NCI-H128 (cell line): ENCODE results near the gene ALDOA.
"Not testable (repeated sequence)": the region's sequence is repeated elsewhere in the genome, so short reads cannot be mapped to it uniquely, and the experiment has no call there.

Experiments used
- DNase-seq: peaks from one replicate; lab custom pipeline; 2025; ENCODE audit not compliant: unreplicated experiment; lab: John Stamatoyannopoulos, UW

ALDOA gene

DNA sequence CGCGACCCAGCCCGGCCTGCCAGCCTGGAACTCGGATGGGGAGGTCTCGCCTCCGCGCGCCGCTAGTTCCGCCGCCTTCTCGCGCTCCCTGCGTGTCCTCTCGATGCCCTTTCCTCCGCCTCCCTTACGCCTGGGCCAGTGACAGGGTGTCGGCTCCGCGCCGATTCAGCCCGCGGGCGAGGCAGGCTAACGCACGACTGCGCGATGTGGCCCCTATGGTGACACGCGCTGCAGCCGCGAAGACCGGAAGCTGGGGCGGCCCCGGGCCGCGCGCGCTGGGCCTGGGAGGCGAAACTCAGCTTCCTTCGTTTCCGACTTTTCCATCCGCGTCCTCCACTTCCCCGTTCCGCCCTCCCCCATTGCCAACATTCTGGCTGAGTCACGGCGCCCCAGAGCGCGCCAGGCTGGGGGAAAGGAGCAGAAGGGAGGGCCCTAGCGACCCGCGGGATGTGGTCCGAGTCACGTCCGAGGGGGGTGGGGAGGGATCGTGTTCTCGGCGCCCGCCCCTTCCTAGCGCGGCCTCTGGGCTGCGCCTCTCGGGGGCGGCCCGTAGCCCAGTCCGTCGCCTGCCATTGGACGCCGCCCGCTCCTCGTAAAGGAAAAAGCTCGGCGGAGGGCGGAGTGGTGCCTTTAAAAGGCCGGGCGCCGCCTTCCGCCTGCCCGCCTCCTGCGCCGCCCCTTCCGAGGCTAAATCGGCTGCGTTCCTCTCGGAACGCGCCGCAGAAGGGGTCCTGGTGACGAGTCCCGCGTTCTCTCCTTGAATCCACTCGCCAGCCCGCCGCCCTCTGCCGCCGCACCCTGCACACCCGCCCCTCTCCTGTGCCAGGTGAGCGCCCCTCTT, at the start of gene ALDOA:
TSS of gene ALDOA (plus strand) at position 659 of the 841 bp plus-strand sequence. CDS start 1,138 bp downstream, outside the sequence.
- peak; percentile 87 for DNase-seq

DNA sequence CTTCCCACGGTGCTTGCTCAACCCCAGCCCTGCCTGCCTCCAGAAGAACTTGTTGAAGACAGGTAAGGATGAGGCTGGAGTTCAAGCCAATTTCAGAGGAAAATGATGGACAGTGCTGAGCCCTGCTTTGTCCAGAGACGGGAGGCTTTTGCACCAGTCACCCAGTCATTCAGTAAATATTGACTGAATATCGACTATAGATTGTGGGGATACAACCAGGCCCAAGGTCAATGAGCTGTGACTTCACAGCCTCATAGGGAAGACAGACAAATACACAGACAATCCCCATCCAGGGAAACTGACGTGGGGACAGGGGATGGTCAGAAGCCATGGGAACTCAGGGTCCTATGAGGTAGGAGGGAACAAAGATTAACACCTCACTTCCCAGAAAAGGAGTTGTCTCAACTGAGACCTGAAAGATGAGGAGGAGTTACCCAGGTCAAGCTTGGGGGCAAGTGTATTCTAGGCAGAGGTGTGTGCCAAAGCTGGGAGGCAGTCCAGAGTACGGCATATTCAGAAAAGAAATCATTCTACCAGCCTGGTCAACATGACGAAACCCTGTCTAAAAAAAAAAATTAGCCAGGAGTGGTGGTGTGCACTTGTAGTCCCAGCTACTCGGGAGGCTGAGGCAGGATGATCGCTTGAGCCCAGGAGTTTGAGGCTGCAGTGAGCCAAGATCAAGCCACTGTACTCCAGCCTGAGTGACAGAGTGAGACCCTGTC, 48.8 kb upstream of the ALDOA start:
- DNase-seq: no peak

DNA sequence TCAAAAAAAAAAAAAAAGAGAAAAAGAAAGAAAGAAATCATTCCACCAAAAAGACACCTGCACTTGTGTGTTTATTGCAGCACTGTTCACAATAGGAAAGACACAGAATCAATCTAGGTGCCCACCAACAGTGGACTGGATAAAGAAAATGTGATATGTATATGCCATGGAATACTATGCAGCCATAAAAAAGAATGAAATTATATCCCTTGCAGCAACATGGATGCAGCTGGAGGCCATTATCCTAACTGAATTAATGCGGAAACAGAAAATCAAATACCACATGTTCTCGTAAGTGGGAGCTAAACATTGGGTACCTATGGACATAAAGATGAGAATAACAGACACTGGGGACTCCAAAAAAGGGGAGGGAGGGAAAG, 48.3 kb upstream of the ALDOA start:
- DNase-seq: no peak

DNA sequence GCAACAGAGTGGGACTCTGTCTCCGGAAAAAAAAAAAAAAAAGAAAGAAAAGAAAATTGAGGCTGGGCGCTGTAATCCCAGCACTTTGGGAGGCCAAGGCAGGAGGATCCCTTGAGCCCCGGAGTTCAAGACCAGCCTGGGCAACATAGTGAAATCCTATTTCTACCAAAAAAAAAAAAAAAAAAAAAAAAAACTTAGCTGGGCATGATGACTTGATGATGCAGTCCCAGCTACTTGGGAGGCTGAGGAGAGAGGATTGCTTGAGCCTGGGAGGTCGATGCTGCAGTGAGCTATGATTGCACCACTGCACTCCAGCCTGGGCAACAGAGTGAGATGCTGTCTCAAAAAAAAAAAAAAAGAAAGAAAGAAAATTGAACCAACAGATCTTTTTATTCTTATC, 47.6 kb upstream of the ALDOA start:
- not testable (repeated sequence) for DNase-seq

DNA sequence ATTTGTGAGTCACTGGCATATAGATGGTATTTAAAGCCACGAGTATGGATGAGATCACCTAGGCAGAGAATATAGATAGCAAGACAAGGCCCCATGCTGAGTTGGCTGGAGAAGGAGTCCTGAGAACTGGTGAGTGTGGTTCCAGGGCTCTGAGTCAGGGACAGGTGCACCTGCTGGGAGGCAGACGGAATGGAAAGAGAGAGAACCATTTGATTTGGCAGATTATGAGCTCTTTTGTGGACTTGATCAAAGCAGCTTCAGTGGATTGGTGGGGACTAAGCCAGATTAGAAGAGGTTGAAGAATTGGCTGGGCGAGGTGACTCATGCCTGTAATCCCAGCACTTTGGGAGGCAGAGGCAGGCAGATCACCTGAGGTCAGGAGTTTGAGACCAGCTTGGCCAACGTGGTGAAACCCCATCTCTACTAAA, 46.8 kb upstream of the ALDOA start:
- DNase-seq: no peak

DNA sequence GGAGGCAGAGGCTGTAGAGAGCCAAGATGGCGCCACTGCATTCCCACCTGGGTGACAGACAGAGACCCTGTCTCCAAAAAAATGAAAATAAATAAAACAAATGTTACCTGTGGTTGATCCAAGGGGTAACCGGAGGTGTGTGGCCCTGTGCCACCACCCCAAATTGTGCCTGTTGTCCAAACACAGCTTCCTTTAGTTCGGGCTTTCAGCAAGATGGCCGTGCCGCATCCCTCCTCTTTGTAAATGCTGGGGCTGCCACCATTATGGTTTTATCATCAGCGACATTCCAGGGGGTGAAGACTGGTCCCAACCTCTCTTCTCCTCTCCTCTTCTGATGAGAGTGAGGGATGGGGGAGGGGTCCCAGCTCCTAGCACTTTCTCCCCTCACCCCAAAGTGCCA, 42.7 kb upstream of the ALDOA start, which contains the start of gene C16orf92:
TSS of gene C16orf92 (plus strand) at position 312 of the 400 bp plus-strand sequence. CDS start 143 bp downstream, outside the sequence.
- no peak for DNase-seq

DNA sequence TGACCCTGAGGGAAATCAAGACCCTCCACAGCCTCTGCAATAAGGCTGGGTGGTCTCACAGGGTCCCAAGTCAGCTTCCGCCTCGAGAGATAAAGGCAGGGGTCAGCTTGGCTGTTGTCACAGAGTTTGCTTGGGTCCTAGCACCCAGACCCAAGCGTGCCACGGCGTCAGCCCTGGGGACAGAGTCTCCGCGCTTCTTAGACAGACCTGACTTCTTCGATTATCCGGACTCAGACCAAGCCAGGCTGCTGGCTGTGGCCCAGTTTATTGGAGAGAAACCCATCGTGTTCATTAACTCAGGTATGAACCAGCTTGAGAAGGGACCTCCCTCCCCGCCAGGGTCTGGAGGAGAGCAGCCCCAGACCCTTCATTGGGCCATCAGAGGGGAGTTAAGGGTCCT, 42.0 kb upstream of the ALDOA start:
- DNase-seq: no peak

DNA sequence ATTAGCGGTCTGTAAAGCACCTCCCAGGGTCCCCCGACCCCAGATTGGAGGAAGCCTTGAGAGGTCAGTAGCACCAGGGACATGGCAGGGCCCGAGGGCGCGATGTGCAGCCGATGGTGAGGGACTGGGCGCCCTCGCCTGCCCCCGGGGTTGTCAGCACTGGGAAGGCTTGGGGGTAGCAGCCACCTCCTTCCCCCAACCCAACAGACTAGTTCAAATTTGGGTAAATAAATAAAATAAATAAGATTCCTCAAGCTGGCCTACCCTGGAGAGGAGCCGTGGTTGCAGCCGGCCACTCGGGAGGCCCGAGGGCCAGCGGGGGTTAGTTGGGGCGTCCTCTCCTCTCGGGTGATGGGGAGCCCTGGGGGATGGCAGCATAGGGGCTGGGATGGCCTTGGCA, 41.1 kb upstream of the ALDOA start:
- DNase-seq: no peak

DNA sequence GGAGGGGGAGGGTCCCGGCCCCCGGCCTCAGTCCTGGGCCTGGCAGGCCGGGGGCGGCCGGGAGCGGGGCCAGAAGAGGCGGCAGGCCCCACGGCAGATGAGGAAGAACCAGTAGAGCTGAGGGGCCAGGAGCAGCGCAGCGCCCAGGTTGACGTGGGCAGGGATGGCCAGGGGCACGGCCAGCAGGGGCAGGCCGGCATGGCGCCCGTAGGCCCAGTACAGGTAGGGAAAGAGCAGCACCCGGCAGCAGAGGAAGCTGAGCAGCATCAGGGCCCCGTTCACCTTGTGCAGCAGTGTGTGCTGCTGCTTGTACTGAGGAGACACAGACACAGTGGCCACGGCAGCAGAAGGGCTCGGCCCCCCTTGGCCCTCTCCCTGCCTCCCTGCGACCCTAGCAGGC, 40.4 kb upstream of the ALDOA start:
- no peak for DNase-seq

DNA sequence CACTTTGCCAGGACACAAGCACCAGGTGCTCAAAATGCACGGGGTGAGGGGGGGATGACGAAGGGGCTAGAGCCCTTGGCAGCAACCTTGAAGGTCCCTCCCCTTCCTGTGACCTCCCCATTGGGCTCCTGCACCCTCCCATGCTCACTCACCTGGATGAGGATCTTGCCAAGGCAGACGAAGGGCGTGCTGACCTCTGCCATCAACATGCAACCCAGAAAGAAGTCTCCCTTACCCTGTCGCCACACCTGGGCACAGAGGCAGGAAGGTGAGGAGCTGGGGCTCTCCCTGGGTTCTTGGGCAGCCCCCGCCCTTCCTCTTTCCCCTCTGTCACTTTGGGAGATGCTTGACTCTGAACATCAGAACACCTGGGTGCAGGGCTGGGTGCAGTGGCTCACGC, 40.0 kb upstream of the ALDOA start:
- DNase-seq: no peak

DNA sequence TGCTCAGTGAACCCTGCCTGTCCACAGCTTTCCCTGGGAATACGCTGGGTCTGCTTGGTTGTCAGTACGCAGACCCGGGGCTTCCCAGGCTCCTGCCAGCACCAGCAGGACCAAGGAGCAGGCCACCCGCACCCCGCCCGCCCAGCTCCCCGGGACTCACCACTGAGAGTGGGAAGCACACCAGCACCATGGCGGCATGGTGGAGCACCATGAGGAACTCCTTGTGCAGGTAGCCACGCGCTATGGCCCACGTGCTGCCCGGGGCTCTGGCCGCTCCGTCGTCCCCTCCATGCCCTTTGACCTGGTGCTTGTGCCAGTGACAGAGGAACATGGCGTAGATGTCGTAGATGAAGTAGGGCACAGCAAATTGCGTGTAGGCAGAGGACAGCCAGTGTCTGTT, 39.1 kb upstream of the ALDOA start:
- no peak for DNase-seq

DNA sequence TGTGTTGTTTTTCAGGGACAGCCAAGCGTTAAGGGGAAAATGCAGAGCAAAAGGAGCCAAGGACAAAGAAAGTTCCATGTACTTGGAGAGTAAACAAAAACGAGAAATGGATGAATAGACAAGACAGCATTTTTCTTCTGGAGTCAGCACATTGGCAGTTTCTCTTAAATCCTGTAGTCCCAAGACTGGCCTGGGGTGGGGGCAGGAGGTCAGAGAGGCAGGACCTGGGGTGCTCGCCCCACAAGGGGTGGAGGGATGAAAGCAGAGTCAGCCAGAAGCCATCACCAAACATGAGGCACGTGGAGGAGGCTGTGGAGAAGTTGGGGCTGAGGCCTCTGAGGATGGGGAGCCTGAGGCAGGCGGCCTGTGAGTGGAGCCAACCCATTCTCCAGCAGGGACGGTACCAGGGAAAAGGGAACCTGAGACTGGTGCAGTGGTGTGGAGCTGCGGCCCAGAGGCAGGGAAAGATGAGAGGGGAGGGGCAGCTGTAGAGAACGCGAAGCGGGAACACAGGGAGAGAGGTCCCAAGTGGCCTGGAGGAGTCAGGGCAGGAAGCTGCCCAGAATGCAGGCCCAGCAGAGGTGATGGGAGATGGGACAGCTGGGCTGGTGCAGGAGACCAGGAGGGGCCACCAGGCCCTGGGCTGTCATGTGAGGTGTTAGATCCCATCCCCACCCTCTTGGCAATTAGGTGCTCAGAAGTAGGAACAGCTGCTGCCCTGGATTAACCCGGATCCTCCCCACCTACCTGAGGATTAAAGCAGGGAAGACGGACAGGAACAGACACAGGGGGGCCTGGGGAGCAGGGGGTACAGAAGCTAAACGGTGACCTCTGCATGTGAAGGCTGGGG, 37.7 kb upstream of the ALDOA start:
- DNase-seq: no peak

DNA sequence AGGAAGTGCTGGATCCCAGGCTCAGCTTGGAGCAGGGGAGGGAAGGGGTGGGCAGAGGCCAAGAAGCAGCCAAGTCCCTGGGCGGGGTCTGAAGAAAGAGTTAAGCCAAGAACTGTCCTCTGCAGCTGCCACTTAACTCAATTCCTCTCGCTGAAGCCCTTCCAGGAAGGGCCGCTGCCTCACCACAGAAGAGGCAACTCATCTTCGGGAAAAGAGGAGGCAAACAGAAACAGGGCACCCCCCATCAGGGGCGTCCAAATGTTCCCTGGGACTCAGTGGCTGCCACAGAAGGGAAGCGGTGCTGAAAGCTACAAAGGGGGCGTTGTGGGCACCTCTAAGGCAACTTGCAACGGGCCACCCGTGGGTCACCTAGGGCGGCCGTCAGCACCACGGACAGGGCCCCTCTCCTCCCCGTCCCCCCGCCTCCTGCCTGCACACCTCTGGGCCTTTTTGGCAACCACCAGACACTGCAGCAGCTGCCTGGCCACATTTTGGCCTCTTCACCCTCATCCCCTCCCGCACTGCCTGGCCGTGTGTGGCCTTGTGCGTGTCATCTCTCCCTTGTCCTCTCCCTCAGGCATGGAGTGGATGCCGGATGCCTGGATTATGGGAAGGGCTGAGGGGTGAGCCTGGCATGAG, 37.0 kb upstream of the ALDOA start:
- no peak for DNase-seq

DNA sequence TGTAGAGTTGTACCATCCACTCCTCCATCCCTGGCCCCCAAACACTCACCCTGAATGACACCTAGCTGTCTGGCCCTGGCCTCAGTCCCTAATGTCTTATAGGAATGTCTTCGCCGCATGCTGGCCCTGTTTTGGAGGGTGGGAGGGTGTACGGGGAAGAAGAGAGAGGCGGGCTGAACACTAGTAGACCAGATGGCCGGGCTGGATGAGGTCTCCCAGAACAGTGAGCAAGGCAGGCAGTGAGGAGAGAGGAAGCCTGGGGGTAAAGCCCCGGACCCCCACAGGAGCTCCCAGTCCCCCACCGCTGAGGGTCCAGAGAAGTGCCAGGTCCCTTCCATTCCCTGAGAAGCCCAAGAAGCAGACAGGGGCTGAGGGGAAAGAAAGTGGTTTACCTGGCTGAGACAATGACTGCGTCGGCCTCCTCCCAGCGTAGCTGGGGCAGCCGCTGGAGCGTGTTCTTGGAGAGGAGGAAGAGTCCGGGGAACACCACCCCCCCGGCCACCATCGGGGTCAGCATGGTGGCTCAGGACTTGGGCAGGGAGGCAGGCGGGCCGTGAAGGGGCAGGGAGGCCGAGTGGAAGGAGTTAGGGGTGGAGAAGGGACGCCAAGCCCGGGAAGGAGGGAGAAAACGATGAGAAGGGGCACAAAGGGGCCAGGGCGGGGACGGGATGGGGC, 35.4 kb upstream of the ALDOA start:
- no peak for DNase-seq

DNA sequence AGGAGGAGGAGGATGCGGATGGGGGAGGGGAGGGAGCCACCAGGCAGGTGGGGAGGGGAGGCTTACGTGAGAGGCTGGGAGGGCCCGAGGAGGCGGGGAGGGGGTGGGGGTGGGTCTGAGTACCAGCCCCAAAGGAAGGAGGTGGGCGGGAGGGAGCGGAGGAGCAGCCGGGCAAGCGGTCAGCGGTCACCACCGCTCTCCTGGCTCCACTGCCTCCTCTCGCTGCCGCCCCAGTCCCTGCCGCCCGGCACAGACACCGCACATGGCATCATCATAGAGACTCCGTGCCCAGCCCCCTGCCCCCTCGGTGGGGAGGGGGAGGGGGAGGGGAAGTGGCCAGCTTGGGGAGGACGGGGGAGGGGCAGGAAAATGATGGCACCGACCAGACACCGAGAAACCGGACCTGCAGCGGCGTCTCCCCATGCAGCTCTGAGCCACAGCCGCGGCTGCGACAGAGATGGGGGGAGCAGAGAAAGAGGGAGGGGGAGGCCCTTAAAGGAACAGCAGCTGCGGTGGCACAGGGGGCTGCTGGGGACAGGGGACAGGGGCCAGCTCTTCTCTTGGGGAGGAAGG, 34.6 kb upstream of the ALDOA start, which contains the start of gene TLCD3B:
TSS of gene TLCD3B (minus strand) at position 431 of the 573 bp plus-strand sequence. CDS start 744 bp downstream, outside the sequence.
- DNase-seq: no peak

DNA sequence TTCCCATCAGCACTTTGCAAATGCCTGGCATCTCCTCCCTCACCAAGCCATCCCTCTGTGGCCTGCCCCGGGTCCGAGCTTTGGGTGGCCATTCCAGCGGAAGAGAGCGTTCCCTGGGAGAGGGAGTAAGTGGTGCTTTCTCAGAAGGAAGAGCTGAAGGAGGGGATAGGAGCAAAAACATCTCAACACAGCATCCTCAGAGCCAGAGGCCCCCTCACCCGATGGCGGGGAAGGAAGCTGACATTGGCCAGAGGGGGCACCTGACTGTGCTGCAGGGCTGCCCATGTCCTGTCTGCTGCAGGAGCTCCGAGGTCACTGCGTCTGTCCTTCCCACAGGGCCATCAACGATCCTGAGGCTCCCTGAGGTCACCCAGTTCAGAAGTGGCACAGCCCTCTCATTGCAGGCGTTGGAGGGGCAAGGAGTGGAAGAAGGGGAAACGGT, 34.1 kb upstream of the ALDOA start:
- DNase-seq: no peak

DNA sequence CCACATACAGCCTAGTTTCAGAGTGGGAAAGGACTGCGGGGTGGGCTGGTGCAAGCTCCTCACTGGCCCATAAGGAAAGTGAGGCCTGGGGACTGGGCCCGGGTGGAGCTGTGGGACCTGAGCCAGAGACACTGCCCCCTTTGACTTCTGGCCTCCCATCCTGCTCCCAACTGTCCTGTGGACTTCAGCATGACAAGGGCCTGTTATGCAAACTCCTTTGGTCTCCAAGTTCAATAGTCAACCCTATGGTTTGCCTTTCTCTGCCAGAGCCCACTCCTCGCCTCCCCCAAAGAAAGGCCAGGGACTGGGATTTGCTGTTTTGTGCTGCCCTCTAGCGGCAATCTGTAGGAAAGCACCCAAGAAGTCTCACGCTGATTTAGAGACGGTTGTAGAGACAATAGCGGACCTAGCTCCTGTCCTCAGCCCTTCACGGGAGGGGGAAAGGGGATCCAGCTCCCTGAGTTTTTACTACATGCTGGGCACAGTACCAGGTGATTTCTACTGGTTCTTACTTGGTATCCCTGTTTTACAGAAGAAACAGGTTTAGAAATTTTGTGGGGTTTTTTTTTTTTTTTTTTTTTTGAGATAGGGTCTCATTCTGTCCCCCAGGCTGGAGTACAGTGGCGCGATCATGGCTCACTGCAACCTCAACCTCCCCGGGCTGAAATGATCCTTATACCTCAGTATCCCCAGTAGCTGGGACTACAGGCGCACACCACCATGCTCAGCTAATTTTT, 33.3 kb upstream of the ALDOA start:
- peak; percentile 63 for DNase-seq

DNA sequence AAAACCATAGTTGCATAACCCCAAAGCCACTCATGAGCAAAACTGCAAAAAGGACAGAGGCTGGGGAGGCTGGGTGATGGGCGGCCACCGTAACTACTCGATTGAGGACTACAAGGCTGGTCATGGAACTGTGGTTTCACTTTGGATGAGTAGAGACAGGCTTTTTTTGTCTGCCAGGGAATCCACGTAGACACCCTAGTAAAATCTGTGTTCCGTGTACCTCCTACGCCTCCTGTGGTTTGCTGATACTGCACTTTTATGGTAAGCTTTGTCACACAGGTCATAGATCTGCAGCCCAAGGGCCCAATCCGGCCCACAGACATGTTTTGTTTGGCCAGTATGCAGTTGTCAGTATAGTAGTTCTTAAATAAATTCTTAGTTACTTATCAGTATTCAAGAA, 32.3 kb upstream of the ALDOA start:
- no peak for DNase-seq

DNA sequence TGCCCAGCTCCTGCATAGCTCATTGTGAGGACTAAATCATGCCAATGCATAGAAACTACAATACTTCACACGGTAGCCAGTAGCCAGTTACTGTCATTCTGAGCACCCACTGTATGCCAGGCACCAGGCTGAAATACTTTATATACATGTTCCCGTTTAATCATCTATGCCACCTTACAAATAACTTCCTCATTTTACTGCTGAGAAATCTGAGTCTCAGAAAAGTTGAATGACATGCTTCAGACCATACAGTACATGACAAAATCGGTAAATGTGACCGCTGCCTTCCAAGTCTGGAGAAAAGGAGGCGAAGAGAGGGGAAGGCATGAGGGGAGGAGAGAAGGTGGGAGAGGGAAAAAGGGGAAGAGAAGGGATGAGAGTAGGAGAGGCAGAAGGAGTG, 25.3 kb upstream of the ALDOA start:
- no peak for DNase-seq
